ENCODE measurements around the gene TGM3. TPM values are rescaled to one million over a fixed set of nuclear protein-coding genes. Genes with fewer than 3 reads are reported as not detected.

TGM3 gene
- total and polyA plus RNA-seq, 10 of the 15 experiments (the other 5 are each of a cell fraction or from before 2014, with no cell fraction given): not detected

GRCh38 chr20:2330090-2330695 lies 34.4 kb downstream of the TGM3 start (continued):
- no peak for TF ChIP-seq NKRF (conservative IDR thresholded peaks at IDR 0.05)
- no peak for TF ChIP-seq ETV6 (conservative IDR thresholded peaks at IDR 0.05 in 1 of 2, IDR thresholded peaks at IDR 0.05 in 1 of 2; ENCODE audit: borderline replicate concordance in 1 of 2, low read depth in 1 of 2)
- no peak for TF ChIP-seq E2F8 (IDR thresholded peaks at IDR 0.05; ENCODE audit: low read depth, partially characterized antibody)

- no peak for ATAC-seq
- POLR2A ChIA-PET: no interaction called here
- TF ChIP-seq CBX3 (IDR thresholded peaks at IDR 0.05; ENCODE audit: borderline replicate concordance, low read depth) (no peak), ZZZ3 (IDR thresholded peaks at IDR 0.05; ENCODE audit: control insufficient read depth, insufficient read length, low read depth) (no peak), MAX (IDR thresholded peaks at IDR 0.05; ENCODE audit: low read depth, low read length) (no peak), NKRF (conservative IDR thresholded peaks at IDR 0.05) (no peak), JUND (IDR thresholded peaks at IDR 0.05; ENCODE audit: low read depth, low read length) (no peak), MTA2 (IDR thresholded peaks at IDR 0.05; ENCODE audit: low read depth) (no peak), MLLT1 (IDR thresholded peaks at IDR 0.05) (no peak), EGR1 (IDR thresholded peaks at IDR 0.05; ENCODE audit: borderline replicate concordance in 1 of 2, low read depth in 2 of 2, low read length in 2 of 2) (no peak)
Measured at GRCh38 chr20:2331106-2331505, 35.3 kb downstream of the TGM3 start.

More at GRCh38 chr20:2331106-2331505, 35.3 kb downstream of the TGM3 start:
- RAD21 ChIA-PET (ENCODE audit: unreplicated experiment): no interaction called here
- Histone ChIP-seq H3K79me2 (ENCODE audit: control insufficient read depth, insufficient read depth, low read length) (no peaks in the 10 kb centered on the region), H4K20me1 (ENCODE audit: control insufficient read depth, insufficient read depth) (no peaks in the 10 kb centered on the region), H2AFZ (ENCODE audit: control insufficient read depth, low read depth, low read length) (no peak overlapping the region), H3K27me3 (replicated peaks in 1 of 2; ENCODE audit: control insufficient read depth in 2 of 2, insufficient read depth in 2 of 2, low read length in 1 of 2) (peaks cover 2 to 9% of the 10 kb centered on the region in 2 experiments), H3K4me3 (no peak overlapping the region), H3K9me3 (replicated peaks; ENCODE audit: control insufficient read depth, insufficient read depth, low read length) (no peaks in the 10 kb centered on the region), H3K4me1 (ENCODE audit: control insufficient read depth, insufficient read depth, low read length) (no peaks in the 10 kb centered on the region), H3K27ac (ENCODE audit: control insufficient read depth, insufficient read depth) (no peak overlapping the region), H3K9ac (ENCODE audit: control insufficient read depth, insufficient read depth, low read length) (no peak overlapping the region), H3K4me2 (ENCODE audit: control insufficient read depth, insufficient read depth) (no peak overlapping the region), H3K36me3 (ENCODE audit: control insufficient read depth in 2 of 2, insufficient read depth in 2 of 2, low read length in 1 of 2) (no peaks in the 10 kb centered on the region)
- WGBS (ENCODE audit: insufficient coverage, insufficient replicate concordance, low lambda C conversion rate, missing lambda C conversion rate): under 1% methylated on average over 5 of the region's 5 CpGs
- CTCF ChIA-PET: no interaction called here
- DNase-seq (ENCODE audit: low read depth, low spot score): no peak
- SMC1A ChIA-PET (ENCODE audit: uncharacterized antibody, unreplicated experiment): no interaction called here
- in situ Hi-C loops (cut with MboI) (no loop called here), intact Hi-C loops (cut with micrococcal nuclease; ENCODE audit: unreplicated experiment) (no loop called here)
- no TSS peak for BruUV-seq (replicated peaks)
- no peak for FAIRE-seq

Measured in GM12878 (cell line).